ENCODE measurements around the gene NOXO1. TPM values are rescaled to one million over a fixed set of nuclear protein-coding genes. Genes with fewer than 3 reads are reported as not detected.

NOXO1 gene
- total and polyA plus RNA-seq, 4 experiments from 2014 or later, result 0.47 to 0.84 (median 0.52) TPM

DNA sequence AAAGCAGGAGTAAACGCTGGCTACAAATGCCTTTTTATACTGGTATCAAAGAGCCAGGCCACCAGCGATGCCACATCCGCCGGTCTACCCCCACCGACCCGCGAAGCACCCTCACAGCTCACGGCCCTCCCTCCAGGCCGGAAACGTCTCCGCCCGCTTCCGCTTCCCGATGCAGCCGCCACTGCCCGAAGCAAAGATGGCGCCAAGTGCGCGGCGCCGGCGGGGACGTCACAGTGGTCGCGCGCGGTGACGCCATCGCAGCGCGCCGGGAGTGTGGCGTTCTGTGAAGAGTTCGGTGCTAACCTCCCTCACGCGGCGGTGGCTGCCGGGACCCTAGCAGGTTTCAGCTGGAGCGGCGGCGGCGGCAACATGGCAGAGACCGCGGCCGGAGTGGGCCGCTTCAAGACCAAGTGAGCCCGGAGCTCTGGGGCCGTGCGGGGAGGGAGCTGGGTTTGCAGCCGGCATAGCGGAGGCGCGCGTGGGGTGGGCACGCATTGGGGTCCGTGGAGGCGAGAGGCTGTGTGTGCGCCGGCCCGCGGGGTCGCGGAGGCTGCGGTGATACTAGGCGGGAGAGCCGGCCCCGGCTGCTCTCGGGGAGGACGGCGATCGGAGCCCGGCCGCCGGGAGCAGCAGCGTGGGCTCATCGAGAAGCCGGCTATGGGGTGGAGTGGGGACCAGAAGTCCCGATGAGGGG lies 9.3 kb downstream of the NOXO1 start, which contains the start of gene TBL3:
Gene TBL3 (plus strand): TSS at position 258 of the 694 bp plus-strand sequence. CDS start 112 bp downstream, at position 370.
- H3K27me3 ChIP-seq (ENCODE audit: insufficient read depth, low read length), result no peaks in the 10 kb centered on the region
- intact Hi-C loops (cut with micrococcal nuclease), result loop anchor here (1.0 to 5.0 kb wide), 6 partner anchors 8 to 1335 kb away; partner anchors contain the start of genes METTL26, MLST8, NDUFB10 and RNPS1
- ChIA-PET POLR2A (ENCODE audit: partially characterized antibody) (interaction anchor here (0.6 to 3.8 kb wide), 24 partner anchors 9 to 572 kb away, joined by 3 to 84 read pairs (median 6); partner anchors contain the start of genes FAHD1, GFER, HAGH and MSRB1), CTCF (ENCODE audit: partially characterized antibody) (interaction anchor here (1.3 to 2.6 kb wide), 3 partner anchors 10 to 169 kb away, joined by 5 to 18 read pairs (median 5); partner anchors contain the start of genes NDUFB10 and NOXO1)
- H3K4me1 ChIP-seq (ENCODE audit: insufficient read depth, low read length), result peaks cover 27% of the 10 kb centered on the region
- peak within 1 kb of the TSS; percentile 70 for H3K27ac ChIP-seq (ENCODE audit: low read depth, low read length)
- peak; percentile 97 to 98 (median 97) for DNase-seq
- Mint-ChIP-seq H3K4me1 (peaks cover 8 to 22% (median 16%) of the 10 kb centered on the region in 4 donors), H3K27ac (peak within 1 kb of the TSS; percentile 89 to 99 (median 97)), H3K36me3 (peaks cover 19 to 33% of the 10 kb centered on the region in 2 donors), H3K4me3 (peak within 1 kb of the TSS; percentile 94 to 99 (median 96)), H3K9me3 (peaks cover 0 to 3% (median 0%) of the 10 kb centered on the region in 8 donors), H3K27me3 (peaks cover 0 to 5% of the 10 kb centered on the region in 2 donors)
- H3K36me3 ChIP-seq (ENCODE audit: insufficient read depth, low read length), result peaks cover 27% of the 10 kb centered on the region
- peak within 1 kb of the TSS; percentile 55 to 73 for H3K4me3 ChIP-seq (ENCODE audit: low read length in 2 of 2)
- H3K9me3 ChIP-seq (ENCODE audit: control insufficient read depth in 1 of 2, low read length in 2 of 2), result no peaks in the 10 kb centered on the region

DNA sequence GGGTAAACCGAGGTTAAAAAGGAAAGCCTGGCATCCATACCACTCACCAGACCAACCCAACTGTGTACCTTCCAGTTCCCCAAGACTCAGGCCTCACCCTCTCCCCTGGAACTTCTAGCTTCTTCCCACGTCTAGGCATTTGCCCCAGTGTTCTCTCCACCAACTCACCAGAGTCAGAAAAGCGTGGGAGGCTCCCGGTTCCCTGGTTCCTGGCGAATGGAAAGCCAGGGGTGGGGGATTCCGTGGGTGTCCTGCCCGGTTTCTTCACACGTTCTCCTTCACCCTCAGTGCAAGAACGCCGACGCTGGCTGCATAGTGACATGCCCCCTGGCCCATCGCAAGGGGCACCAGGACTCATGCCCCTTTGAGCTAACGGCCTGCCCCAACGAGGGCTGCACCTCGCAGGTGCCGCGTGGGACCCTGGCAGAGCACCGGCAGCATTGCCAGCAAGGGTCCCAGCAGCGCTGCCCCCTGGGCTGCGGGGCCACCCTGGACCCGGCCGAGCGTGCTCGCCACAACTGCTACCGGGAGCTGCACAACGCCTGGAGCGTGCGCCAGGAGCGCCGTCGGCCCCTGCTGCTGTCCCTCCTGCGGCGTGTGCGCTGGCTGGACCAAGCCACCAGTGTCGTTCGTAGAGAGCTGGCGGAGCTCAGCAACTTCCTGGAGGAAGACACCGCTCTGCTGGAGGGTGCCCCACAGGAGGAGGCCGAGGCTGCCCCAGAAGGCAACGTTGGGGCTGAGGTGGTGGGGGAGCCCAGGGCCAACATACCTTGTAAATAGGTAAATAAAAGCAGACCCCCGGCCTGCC lies 12.9 kb downstream of the NOXO1 start:
- Mint-ChIP-seq H3K9me3 (peaks cover 0 to 7% (median 0%) of the 10 kb centered on the region in 8 donors), H3K4me3 (no peak overlapping the region), H3K27me3 (peaks cover 0 to 2% of the 10 kb centered on the region in 2 donors), H3K4me1 (peaks cover 20 to 48% (median 30%) of the 10 kb centered on the region in 4 donors), H3K27ac (peak overlapping the region in 4 of 7 donors; percentile 22 to 76 (median 24)), H3K36me3 (peaks cover 8 to 34% of the 10 kb centered on the region in 2 donors)
- CTCF ChIA-PET (ENCODE audit: partially characterized antibody), result no interaction called here
- no peaks in the 10 kb centered on the region for H3K27me3 ChIP-seq (ENCODE audit: insufficient read depth, low read length)
- peak in 1 of 5 donors; percentile 16 for DNase-seq
- POLR2A ChIA-PET (ENCODE audit: partially characterized antibody), result interaction anchor here (3.8 to 9.4 kb wide), 2 partner anchors 8 to 186 kb away, joined by 75 to 84 read pairs; partner anchors contain the start of genes NDUFB10 and TRAF7
- intact Hi-C loops (cut with micrococcal nuclease), result no loop called here
- H3K4me3 ChIP-seq (ENCODE audit: low read length in 2 of 2), result no peak overlapping the region
- H3K36me3 ChIP-seq (ENCODE audit: insufficient read depth, low read length), result peaks cover 4% of the 10 kb centered on the region
- H3K27ac ChIP-seq (ENCODE audit: low read depth, low read length), result no peak overlapping the region
- H3K9me3 ChIP-seq (ENCODE audit: control insufficient read depth in 1 of 2, low read length in 2 of 2), result no peaks in the 10 kb centered on the region
- peaks cover 41% of the 10 kb centered on the region for H3K4me1 ChIP-seq (ENCODE audit: insufficient read depth, low read length)

DNA sequence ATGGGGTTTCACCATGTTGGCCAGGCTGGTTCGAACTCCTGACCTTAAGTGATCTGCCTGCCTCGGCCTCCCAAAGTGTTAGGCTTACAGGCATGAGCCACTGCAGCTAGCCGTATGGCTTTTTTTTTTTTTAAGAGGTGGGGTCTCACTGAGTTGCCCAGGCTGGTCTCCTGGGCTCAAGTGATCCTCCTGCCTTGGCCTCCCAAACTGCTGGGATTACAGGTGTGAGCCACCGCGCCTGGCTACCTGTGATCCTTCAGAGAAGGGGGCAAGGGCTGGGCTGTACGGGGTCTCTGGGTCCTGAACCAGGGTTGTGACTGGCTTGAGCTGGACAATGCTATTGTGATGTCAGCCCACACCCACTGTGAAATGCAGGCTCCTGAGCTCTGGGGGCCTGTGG lies 14.8 kb downstream of the NOXO1 start, which contains the start of gene RNF151:
Gene RNF151 (plus strand): TSS at position 397 of the 400 bp plus-strand sequence. CDS start 26 bp downstream, outside the sequence.
- H3K27ac ChIP-seq (ENCODE audit: low read depth, low read length), result peak within 1 kb of the TSS; percentile 97
- Mint-ChIP-seq H3K4me1 (peaks cover 19 to 50% (median 33%) of the 10 kb centered on the region in 4 donors), H3K4me3 (peak within 1 kb of the TSS; percentile 90 to 97 (median 92)), H3K27ac (peak within 1 kb of the TSS; percentile 97 to 99 (median 97)), H3K27me3 (no peaks in the 10 kb centered on the region), H3K36me3 (peaks cover 15 to 39% of the 10 kb centered on the region in 2 donors), H3K9me3 (peaks cover 0 to 7% (median 0%) of the 10 kb centered on the region in 8 donors)
- ChIA-PET CTCF (ENCODE audit: partially characterized antibody) (interaction anchor here (0.7 to 1.6 kb wide), 2 partner anchors 37 to 189 kb away, joined by 3 to 7 read pairs; partner anchors contain the start of gene TRAF7), POLR2A (ENCODE audit: partially characterized antibody) (interaction anchor here (0.5 to 9.4 kb wide), 5 partner anchors 17 to 188 kb away, joined by 3 to 99 read pairs (median 71); partner anchors contain the start of genes GFER, NOXO1, SYNGR3 and TRAF7)
- H3K4me3 ChIP-seq (ENCODE audit: low read length in 2 of 2), result peak within 1 kb of the TSS in 1 of 2 donors; percentile 86
- DNase-seq, result peak in 1 of 5 donors; percentile 10
- H3K4me1 ChIP-seq (ENCODE audit: insufficient read depth, low read length), result peaks cover 48% of the 10 kb centered on the region
- no peaks in the 10 kb centered on the region for H3K9me3 ChIP-seq (ENCODE audit: control insufficient read depth in 1 of 2, low read length in 2 of 2)
- intact Hi-C loops (cut with micrococcal nuclease), result no loop called here
- H3K27me3 ChIP-seq (ENCODE audit: insufficient read depth, low read length), result no peaks in the 10 kb centered on the region
- H3K36me3 ChIP-seq (ENCODE audit: insufficient read depth, low read length), result peaks cover 18% of the 10 kb centered on the region

DNA sequence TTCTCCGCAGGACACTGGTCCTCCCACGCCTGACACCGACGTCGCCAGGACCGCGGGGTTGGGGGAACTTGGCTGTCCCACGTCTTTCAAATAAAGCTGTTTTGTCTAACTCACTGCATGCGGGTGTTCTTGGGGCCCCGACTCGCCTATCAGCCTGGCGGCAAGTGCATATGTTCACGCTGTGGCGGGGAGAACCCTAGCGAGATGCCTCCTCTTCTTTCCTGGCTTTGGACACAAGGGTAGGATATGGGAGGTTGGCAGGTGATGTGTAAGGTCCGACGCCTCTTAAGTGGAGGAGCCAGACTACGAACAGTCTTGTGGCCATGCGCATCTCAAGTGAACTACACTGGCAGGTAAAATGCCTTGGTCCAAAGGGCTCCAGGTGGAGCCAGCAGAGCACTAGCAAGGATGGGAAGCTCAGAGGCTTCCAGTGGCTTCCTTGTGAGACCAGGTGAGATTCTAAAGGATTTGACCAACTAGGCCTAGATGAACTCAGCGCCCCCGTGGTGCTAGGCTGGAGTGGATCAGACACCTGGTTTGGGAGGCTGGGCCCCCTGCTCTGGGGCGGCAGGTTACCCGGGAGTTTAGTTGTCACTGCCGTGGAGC lies 15.8 kb downstream of the NOXO1 start:
- Histone ChIP-seq H3K36me3 (ENCODE audit: insufficient read depth, low read length) (peaks cover 18% of the 10 kb centered on the region), H3K4me3 (ENCODE audit: low read length in 2 of 2) (peak overlapping the region; percentile 78 to 86), H3K27me3 (ENCODE audit: insufficient read depth, low read length) (no peaks in the 10 kb centered on the region), H3K27ac (ENCODE audit: low read depth, low read length) (peak overlapping the region; percentile 97), H3K9me3 (ENCODE audit: control insufficient read depth in 1 of 2, low read length in 2 of 2) (no peaks in the 10 kb centered on the region), H3K4me1 (ENCODE audit: insufficient read depth, low read length) (peaks cover 47% of the 10 kb centered on the region)
- Mint-ChIP-seq H3K36me3 (peaks cover 21 to 47% of the 10 kb centered on the region in 2 donors), H3K4me1 (peaks cover 26 to 51% (median 36%) of the 10 kb centered on the region in 4 donors), H3K4me3 (peak overlapping the region; percentile 90 to 97 (median 92)), H3K27ac (peak overlapping the region; percentile 97 to 99 (median 97)), H3K9me3 (peaks cover 0 to 5% (median 0%) of the 10 kb centered on the region in 8 donors), H3K27me3 (no peaks in the 10 kb centered on the region)
- CTCF ChIA-PET (ENCODE audit: partially characterized antibody), result interaction anchor here (0.7 to 1.6 kb wide), 6 partner anchors 9 to 190 kb away, joined by 3 to 7 read pairs (median 4); partner anchors contain the start of genes MSRB1 and TRAF7
- intact Hi-C loops (cut with micrococcal nuclease), result loop anchor here (2.0 kb wide), 1 partner anchor 27 kb away; no protein-coding TSS in a partner anchor
- DNase-seq, result peak in 1 of 5 donors; percentile 45
- POLR2A ChIA-PET (ENCODE audit: partially characterized antibody), result interaction anchor here (0.6 to 9.4 kb wide), 38 partner anchors 8 to 902 kb away, joined by 3 to 99 read pairs (median 6); partner anchors contain the start of genes AMDHD2, CRAMP1, ECI1 and EME2

DNA sequence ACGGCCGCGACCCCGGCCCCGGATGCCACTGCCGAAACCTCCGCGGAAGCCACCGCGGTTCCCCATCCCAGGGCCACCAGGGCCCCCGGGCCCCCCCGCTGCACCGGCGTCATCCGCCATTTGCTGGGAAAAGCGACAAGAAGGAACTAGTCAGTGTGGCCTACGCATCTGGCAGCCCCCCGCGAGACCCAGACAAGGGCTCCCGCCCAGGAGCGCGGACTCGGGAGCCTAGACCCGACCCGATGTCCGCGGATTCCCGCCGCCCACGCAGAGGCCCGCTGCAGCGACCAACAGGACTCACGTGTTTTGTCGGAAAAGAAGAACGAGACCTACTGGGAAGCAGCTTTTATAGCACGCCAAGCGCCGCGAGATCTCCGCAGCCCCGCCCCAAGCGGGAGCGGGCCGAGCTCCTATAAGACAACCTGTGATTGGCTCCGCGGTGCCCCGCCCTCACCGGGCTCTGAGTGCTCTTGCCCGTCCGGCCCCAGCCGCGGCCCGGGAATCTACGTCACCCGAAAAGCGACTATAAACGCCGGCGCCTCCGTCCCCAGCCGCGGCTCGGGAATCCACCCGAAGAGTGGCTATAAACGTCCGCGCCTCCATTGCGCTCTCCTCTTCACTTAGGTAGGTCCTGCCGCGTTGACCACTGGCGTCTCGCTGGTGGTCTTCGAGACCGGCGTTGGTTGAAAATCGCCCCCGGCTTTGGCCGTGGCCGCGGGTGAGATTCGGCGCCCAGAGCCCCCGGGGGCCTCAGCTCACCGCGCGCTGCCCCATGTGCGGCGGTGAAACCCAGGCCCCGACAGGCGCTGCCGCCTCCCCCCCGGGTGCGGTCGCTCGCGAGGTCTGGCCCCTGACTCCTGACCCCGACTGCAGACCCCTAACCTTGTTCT lies 16.5 kb downstream of the NOXO1 start, which contains the start of gene RPS2:
Gene RPS2 (minus strand): TSS at position 321 of the 890 bp plus-strand sequence. CDS start 201 bp downstream, at position 120.
- no peaks in the 10 kb centered on the region for H3K27me3 Mint-ChIP-seq
- Histone ChIP-seq H3K4me3 (ENCODE audit: low read length in 2 of 2) (peak within 1 kb of the TSS; percentile 78 to 86), H3K9me3 (ENCODE audit: control insufficient read depth in 1 of 2, low read length in 2 of 2) (no peaks in the 10 kb centered on the region), H3K27ac (ENCODE audit: low read depth, low read length) (peak within 1 kb of the TSS; percentile 97), H3K27me3 (ENCODE audit: insufficient read depth, low read length) (no peaks in the 10 kb centered on the region), H3K4me1 (ENCODE audit: insufficient read depth, low read length) (peaks cover 50% of the 10 kb centered on the region), H3K36me3 (ENCODE audit: insufficient read depth, low read length) (peaks cover 18% of the 10 kb centered on the region)
- peaks cover 0 to 5% (median 0%) of the 10 kb centered on the region in 8 donors for H3K9me3 Mint-ChIP-seq
- peaks cover 28 to 59% (median 42%) of the 10 kb centered on the region in 4 donors for H3K4me1 Mint-ChIP-seq
- peak within 1 kb of the TSS; percentile 91 to 97 (median 94) for H3K4me3 Mint-ChIP-seq
- peaks cover 21 to 49% of the 10 kb centered on the region in 2 donors for H3K36me3 Mint-ChIP-seq
- intact Hi-C loops (cut with micrococcal nuclease), result loop anchor here (1.0 to 2.0 kb wide), 3 partner anchors 8 to 191 kb away; partner anchors contain the start of genes TBL3 and TRAF7
- CTCF ChIA-PET (ENCODE audit: partially characterized antibody), result interaction anchor here (0.9 to 1.4 kb wide), 5 partner anchors 9 to 190 kb away, joined by 3 to 5 read pairs (median 4); partner anchors contain the start of genes MSRB1 and TRAF7
- peak within 1 kb of the TSS; percentile 97 to 99 (median 98) for H3K27ac Mint-ChIP-seq
- POLR2A ChIA-PET (ENCODE audit: partially characterized antibody), result interaction anchor here (0.6 to 9.4 kb wide), 45 partner anchors 9 to 1640 kb away, joined by 3 to 99 read pairs (median 4); partner anchors contain the start of genes AMDHD2, CRAMP1, ECI1 and EME2
- peak; percentile 97 to 99 (median 99) for DNase-seq

All from CD4-positive, alpha-beta memory T cell (primary cell).